NCI-H460 (cell line): Measurements from ENCODE around the gene SAMD4A. TPM values are rescaled to one million over a fixed set of nuclear protein-coding genes. Genes with fewer than 3 reads are reported as not detected.
A peak's percentile ranks its signal among the peaks of the same experiment; 100 is the strongest.

Experiments used
- DNase-seq: peaks from one replicate; pipeline ENCODE4 v3.0.0-alpha.2; 2016; ENCODE audit warnings: low read depth; ENCODE audit errors: extremely low read depth
- total RNA-seq: library from RNA; depleted of rRNA; stranded (reverse); fragments of >200 nt; shearing (Covaris generic); gene quantifications from 2 replicates; pipeline ENCODE4 v1.2.3, GENCODE V29; 2014

Gene SAMD4A
- total RNA-seq, 1 experiment from 2014 or later, result 23.4 TPM

GRCh38 chr14:54773171-54774006, 206.5 kb downstream of the SAMD4A start:
- peak; percentile 95 for DNase-seq

DNA sequence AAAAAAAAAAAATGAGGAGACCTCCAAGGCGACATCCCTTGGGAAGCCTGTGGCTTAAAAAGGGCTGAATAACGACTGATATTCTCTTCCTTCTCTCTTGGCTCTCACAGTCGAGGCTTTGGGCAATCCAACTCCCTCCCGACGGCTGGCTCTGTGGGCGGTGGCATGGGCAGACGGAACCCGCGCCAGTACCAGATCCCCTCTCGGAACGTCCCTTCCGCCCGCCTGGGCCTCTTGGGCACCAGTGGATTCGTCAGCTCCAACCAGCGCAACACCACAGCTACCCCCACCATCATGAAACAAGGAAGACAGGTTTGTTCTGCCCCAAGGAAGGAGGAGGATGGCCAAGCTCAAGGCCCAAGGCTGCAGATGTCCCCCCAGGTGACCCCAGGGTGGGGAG, 207.9 kb downstream of the SAMD4A start:
- DNase-seq, result no peak

- DNase-seq, result no peak
Observed at GRCh38 chr14:54775486-54776140, 208.7 kb downstream of the SAMD4A start.

DNA sequence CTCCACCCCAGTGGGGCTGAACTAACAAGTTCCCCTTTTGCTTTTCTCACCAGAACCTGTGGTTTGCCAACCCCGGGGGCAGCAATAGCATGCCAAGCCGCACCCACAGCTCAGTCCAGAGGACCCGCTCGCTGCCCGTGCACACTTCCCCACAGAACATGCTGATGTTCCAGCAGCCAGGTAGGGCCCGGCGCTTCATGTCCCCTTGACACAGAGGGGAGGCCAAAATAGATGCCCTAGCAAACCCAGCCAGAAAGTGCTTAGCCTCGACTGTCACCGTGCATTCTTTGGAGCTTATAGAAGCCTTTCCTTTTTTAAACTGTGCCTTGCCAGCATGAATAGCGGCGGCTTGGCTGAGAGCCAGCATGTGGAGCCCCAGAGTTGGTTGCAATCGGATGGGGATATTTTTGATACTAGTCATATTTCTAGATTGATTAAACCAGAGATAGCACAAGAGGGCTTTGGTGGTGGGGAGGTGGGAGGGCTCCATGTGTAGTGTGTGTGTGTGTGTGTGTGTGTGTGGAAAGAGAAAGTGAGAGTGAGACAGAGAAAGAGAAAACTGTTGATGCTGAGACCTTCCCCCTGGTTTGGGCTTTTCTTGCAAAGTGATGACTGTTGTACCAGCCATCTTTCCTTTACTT, 209.6 kb downstream of the SAMD4A start:
- no peak for DNase-seq

- DNase-seq, result no peak
Observed at GRCh38 chr14:54777395-54777794, 210.5 kb downstream of the SAMD4A start.

DNA sequence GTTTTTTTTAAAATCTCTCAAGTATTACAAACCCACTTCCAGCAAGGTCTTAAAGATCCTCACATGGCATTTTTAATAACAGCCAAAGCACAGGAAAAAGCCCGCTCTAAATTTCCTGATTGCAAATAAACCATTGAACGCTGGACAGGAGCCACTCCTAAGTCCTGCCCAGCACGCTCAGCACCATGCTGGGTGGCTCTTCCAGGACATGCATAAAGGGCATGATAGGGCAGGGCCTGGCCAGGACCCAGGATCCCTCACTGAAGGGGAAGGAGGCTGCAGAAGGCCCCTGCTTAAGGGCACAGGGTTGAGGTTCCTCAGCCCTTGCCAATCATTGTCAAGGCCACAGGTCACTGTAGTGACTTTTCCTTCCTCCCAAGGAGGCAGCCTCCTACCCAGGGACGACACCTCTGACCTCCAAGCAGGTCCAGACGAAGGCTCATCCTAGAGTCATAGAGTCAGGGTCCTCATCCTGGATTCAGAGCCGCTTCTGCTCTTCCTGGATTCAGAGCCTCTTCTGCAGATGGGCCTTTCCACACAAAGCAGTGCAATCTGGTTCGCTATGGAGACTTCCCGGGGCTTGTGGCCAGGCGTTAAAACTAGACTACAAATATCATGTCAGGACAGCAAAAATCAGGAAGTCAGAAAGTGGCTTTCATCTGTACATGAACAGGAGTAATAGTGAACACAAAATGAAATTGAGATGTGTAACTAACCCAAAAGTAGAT, 211.9 kb downstream of the SAMD4A start:
- no peak for DNase-seq

GRCh38 chr14:54781080-54781479, 214.2 kb downstream of the SAMD4A start:
- no peak for DNase-seq

GRCh38 chr14:54781961-54782750, 215.2 kb downstream of the SAMD4A start:
- DNase-seq, result no peak

DNA sequence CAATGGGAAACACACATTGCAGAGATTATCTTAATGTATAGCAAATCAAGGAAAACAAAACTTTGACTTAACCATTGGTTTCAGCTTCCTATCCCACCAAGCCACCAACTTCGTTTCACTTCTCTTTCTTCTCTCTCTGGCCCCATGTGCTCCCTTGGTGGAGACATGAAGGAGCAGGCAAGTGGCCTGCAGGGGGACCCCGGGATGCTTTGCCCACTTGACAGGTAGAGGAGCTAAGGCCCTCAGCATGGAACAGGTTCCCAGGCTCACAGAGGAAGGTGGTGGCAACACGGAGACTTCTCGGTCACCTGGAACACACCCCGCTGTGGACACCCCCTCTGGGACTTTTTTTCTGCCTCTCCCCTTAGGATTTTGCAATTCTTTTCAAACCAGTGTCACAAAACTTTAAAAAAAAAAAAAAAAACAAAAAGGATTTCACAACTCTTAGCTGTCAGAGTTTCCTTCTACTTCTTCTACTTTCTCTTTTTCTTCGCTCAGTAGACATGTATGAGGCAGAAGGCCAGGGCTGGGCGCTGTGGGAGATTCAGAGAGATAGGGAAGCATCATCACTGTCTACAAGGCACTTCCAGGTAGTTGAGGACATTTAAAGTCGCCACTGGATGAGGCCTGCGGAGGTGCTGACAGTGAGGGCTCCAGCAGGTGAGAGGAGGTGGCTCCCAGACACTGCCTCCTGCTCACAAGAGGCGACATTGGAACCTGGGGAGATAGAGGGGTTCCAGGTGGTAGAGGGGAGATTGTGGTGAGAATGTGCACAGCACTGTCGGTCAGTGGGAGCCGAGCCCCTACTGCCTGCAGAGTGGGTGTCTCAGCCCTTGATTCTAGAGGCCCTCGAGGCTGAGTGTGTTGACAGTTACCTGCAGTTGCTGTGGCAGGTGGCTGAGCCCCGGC, 216.1 kb downstream of the SAMD4A start:
- no peak for DNase-seq

DNA sequence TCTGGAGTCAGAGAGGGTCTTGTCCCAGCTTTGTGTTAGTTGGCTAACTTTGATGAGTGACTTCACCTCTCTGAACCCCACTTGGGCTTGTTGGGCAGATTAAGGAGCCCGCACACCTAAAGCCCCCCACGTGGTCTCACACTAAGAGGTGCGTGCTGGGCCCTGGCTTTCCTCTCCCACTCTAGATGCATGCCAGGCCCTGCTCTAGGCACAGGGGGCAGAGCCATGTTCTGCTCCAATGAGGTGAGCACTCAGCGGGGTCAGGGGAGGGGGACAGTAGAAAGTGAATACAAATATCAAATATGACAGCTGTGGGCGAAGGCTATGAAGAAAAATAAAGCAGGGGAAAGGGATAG, 216.7 kb downstream of the SAMD4A start:
- DNase-seq, result no peak

- DNase-seq, result no peak
Observed at GRCh38 chr14:54784060-54784459, 217.1 kb downstream of the SAMD4A start.

DNA sequence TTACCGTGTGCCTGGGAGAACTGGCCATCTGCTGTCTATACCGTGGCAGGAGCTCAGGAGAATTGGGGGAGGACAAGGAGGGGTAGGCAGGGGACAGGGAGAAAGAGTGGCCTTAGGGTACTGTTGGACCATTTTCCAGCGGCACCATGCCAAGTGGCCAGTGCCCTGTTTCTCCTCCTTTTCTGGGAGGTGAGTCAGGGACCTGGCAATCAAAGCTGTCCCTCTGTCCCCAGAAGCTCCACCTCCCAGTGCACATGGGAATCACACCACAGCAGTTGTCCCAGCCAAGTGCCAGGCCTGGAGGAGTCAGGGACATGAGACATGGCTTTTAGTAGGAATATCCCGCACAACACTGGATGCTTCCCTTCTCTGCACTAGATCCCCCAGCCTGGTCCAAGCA, 217.7 kb downstream of the SAMD4A start:
- DNase-seq, result no peak

DNA sequence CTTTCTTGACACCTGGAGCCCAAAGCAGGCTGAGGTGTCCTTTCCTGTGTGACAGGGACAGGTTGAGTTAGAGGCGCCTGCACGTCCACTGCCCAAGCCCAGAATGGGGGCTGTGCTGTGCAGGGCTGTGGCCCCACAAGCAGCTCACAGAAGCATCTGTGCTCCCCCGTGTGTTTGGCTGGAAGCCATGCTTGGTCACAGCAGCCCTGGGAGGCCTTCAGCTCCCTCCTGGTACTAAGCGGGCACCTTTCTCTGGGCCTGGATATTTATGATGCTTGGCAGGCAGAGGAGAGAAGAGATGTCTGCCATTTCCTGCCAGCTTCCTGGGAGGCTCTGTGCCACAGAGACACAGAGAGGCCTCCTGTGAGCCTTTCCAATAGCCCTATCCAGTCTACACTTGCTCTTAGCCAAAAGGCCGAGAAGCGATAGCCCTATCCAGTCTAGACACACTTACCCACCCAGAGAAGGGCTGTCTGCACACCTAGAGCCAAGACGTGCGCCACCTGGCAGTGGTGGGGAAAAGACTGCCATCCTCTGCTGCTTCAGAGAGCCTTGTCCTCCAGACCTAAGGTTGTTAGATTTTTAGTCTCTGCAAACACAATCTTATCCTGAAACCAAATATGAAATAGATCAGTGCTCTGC, 218.3 kb downstream of the SAMD4A start:
- no peak for DNase-seq

GRCh38 chr14:54785778-54786770, 219.1 kb downstream of the SAMD4A start:
- DNase-seq, result no peak

GRCh38 chr14:54786838-54787237, 219.9 kb downstream of the SAMD4A start:
- no peak for DNase-seq

GRCh38 chr14:54787261-54787660, 220.3 kb downstream of the SAMD4A start:
- no peak for DNase-seq

- DNase-seq, result no peak
Observed at GRCh38 chr14:54788701-54789100, 221.8 kb downstream of the SAMD4A start.

- no peak for DNase-seq
Observed at GRCh38 chr14:54789166-54789565, 222.2 kb downstream of the SAMD4A start.
